ENCODE results near the gene KIF2B.
"Not testable (repeated sequence)": the region's sequence is repeated elsewhere in the genome, so short reads cannot be mapped to it uniquely, and the experiment has no call there.

The KIF2B gene

GRCh38 chr17:53818929-53819328 is 3.8 kb upstream of the KIF2B start:
- no peaks in the 10 kb centered on the region for H3K9me3 ChIP-seq (ENCODE audit: insufficient read depth, low read length, severe bottlenecking)
- H3K4me3 ChIP-seq (ENCODE audit: low read depth in 1 of 2, low read length in 2 of 2), result no peak overlapping the region
- no peaks in the 10 kb centered on the region for H4K20me1 ChIP-seq (ENCODE audit: insufficient read depth, low read length)
- H3K4me1 ChIP-seq (ENCODE audit: insufficient read depth, low read length), result no peaks in the 10 kb centered on the region
- H3K9ac ChIP-seq (ENCODE audit: low read depth, low read length), result no peak overlapping the region
- no peak overlapping the region for H3K4me2 ChIP-seq (ENCODE audit: insufficient read depth, low read length)
- H3K27me3 ChIP-seq (ENCODE audit: insufficient read depth, low read length, poor library complexity), result no peaks in the 10 kb centered on the region
- ATAC-seq (ENCODE audit: insufficient read depth, low read depth) (no peak), DNase-seq (no peak)
- no peaks in the 10 kb centered on the region for H3K36me3 ChIP-seq (ENCODE audit: insufficient read depth, low read length)
- no peak for TF ChIP-seq EZH2 (IDR thresholded peaks at IDR 0.05; ENCODE audit: borderline replicate concordance, low read depth, low read length, severe bottlenecking)
- TF ChIP-seq, protein P1, sequence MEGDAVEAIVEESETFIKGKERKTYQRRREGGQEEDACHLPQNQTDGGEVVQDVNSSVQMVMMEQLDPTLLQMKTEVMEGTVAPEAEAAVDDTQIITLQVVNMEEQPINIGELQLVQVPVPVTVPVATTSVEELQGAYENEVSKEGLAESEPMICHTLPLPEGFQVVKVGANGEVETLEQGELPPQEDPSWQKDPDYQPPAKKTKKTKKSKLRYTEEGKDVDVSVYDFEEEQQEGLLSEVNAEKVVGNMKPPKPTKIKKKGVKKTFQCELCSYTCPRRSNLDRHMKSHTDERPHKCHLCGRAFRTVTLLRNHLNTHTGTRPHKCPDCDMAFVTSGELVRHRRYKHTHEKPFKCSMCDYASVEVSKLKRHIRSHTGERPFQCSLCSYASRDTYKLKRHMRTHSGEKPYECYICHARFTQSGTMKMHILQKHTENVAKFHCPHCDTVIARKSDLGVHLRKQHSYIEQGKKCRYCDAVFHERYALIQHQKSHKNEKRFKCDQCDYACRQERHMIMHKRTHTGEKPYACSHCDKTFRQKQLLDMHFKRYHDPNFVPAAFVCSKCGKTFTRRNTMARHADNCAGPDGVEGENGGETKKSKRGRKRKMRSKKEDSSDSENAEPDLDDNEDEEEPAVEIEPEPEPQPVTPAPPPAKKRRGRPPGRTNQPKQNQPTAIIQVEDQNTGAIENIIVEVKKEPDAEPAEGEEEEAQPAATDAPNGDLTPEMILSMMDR (IDR thresholded peaks at IDR 0.05; ENCODE audit: borderline replicate concordance, extremely low read depth, low read length, poor library complexity, severe bottlenecking), result no peak
- no peak overlapping the region for H2AFZ ChIP-seq (ENCODE audit: low read depth, low read length)
- H3K79me2 ChIP-seq (ENCODE audit: insufficient read depth, low read length), result no peaks in the 10 kb centered on the region
- no peak overlapping the region for H3K27ac ChIP-seq (ENCODE audit: low read length)

DNA sequence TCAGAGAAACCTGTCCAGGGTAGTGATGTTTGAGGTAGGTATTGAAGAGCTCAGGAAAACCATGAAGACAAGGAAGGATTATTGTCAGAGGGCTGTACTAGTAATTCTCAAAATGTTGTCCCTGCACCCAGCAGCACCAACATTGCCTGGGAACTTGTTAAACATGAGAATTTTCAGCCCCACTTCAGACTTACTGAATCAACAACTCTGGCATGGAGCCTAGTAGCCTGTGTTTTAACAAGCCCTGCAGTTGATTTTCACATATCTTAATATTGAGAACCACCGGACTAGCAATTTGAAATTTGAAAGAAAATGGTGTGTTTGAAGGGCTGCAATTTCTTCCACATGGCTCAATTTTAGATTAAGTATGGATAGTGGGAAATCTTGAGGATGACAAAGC is 2.8 kb upstream of the KIF2B start:
- ATAC-seq (ENCODE audit: insufficient read depth, low read depth) (no peak), DNase-seq (no peak)
- no peaks in the 10 kb centered on the region for H4K20me1 ChIP-seq (ENCODE audit: insufficient read depth, low read length)
- H3K9ac ChIP-seq (ENCODE audit: low read depth, low read length), result no peak overlapping the region
- H2AFZ ChIP-seq (ENCODE audit: low read depth, low read length), result no peak overlapping the region
- TF ChIP-seq, protein P1 (IDR thresholded peaks at IDR 0.05; ENCODE audit: borderline replicate concordance, extremely low read depth, low read length, poor library complexity, severe bottlenecking), result no peak
- no peak for TF ChIP-seq EZH2 (IDR thresholded peaks at IDR 0.05; ENCODE audit: borderline replicate concordance, low read depth, low read length, severe bottlenecking)
- no peaks in the 10 kb centered on the region for H3K4me1 ChIP-seq (ENCODE audit: insufficient read depth, low read length)
- H3K27me3 ChIP-seq (ENCODE audit: insufficient read depth, low read length, poor library complexity), result no peaks in the 10 kb centered on the region
- H3K27ac ChIP-seq (ENCODE audit: low read length), result no peak overlapping the region
- no peaks in the 10 kb centered on the region for H3K9me3 ChIP-seq (ENCODE audit: insufficient read depth, low read length, severe bottlenecking)
- no peak overlapping the region for H3K4me2 ChIP-seq (ENCODE audit: insufficient read depth, low read length)
- no peaks in the 10 kb centered on the region for H3K36me3 ChIP-seq (ENCODE audit: insufficient read depth, low read length)
- no peaks in the 10 kb centered on the region for H3K79me2 ChIP-seq (ENCODE audit: insufficient read depth, low read length)
- H3K4me3 ChIP-seq (ENCODE audit: low read depth in 1 of 2, low read length in 2 of 2), result no peak overlapping the region

- no peaks in the 10 kb centered on the region for H3K79me2 ChIP-seq (ENCODE audit: insufficient read depth, low read length)
- no peaks in the 10 kb centered on the region for H3K36me3 ChIP-seq (ENCODE audit: insufficient read depth, low read length)
- H3K4me1 ChIP-seq (ENCODE audit: insufficient read depth, low read length), result no peaks in the 10 kb centered on the region
- no peak overlapping the region for H3K9ac ChIP-seq (ENCODE audit: low read depth, low read length)
- no peaks in the 10 kb centered on the region for H3K9me3 ChIP-seq (ENCODE audit: insufficient read depth, low read length, severe bottlenecking)
- no peak overlapping the region for H3K4me2 ChIP-seq (ENCODE audit: insufficient read depth, low read length)
- no peak overlapping the region for H3K4me3 ChIP-seq (ENCODE audit: low read depth in 1 of 2, low read length in 2 of 2)
- no peak overlapping the region for H3K27ac ChIP-seq (ENCODE audit: low read length)
- no peak for DNase-seq
- no peaks in the 10 kb centered on the region for H3K27me3 ChIP-seq (ENCODE audit: insufficient read depth, low read length, poor library complexity)
- no peak for ATAC-seq (ENCODE audit: insufficient read depth, low read depth)
- no peak overlapping the region for H2AFZ ChIP-seq (ENCODE audit: low read depth, low read length)
- H4K20me1 ChIP-seq (ENCODE audit: insufficient read depth, low read length), result no peaks in the 10 kb centered on the region
- TF ChIP-seq EZH2 (IDR thresholded peaks at IDR 0.05; ENCODE audit: borderline replicate concordance, low read depth, low read length, severe bottlenecking), result no peak
- TF ChIP-seq, protein P1 (IDR thresholded peaks at IDR 0.05; ENCODE audit: borderline replicate concordance, extremely low read depth, low read length, poor library complexity, severe bottlenecking), result no peak
Observed at GRCh38 chr17:53823341-53824050, 769 bp downstream of the KIF2B start.

- not testable (repeated sequence) for H3K4me2 ChIP-seq (ENCODE audit: insufficient read depth, low read length); H2AFZ ChIP-seq (ENCODE audit: low read depth, low read length); H4K20me1 ChIP-seq (ENCODE audit: insufficient read depth, low read length); H3K4me3 ChIP-seq (ENCODE audit: low read depth in 1 of 2, low read length in 2 of 2); DNase-seq; H3K9ac ChIP-seq (ENCODE audit: low read depth, low read length); ATAC-seq (ENCODE audit: insufficient read depth, low read depth); H3K27ac ChIP-seq (ENCODE audit: low read length); H3K36me3 ChIP-seq (ENCODE audit: insufficient read depth, low read length); H3K79me2 ChIP-seq (ENCODE audit: insufficient read depth, low read length); H3K4me1 ChIP-seq (ENCODE audit: insufficient read depth, low read length); H3K27me3 ChIP-seq (ENCODE audit: insufficient read depth, low read length, poor library complexity); H3K9me3 ChIP-seq (ENCODE audit: insufficient read depth, low read length, severe bottlenecking)
Observed at GRCh38 chr17:53834771-53835170, 12.0 kb downstream of the KIF2B start.
